Testis (tissue), 2 donors: ENCODE data around the gene TAS2R30.

ENCODE experiments used
- POLR2A ChIP-seq: fragments of 450-650 bp; IDR thresholded peaks from one replicate; pipeline ENCODE4 v1.6.1; 2017; ENCODE audit warnings: antibody characterized with exemption, mild to moderate bottlenecking, moderate library complexity
- TF ChIP-seq, protein P1 (sequence below), 3 experiments: fragments of 450-650 bp in 2 of 3; fragments of 200-600 bp in 1 of 3; sonication (generic) in 1 of 3; IDR thresholded peaks; one replicate each; pipeline ENCODE4 v1.5.1; 2016 to 2019; ENCODE audit warnings: antibody characterized with exemption in 3 of 3, mild to moderate bottlenecking in 2 of 3, moderate library complexity in 1 of 3

GRCh38 chr12:11106288-11106687 is 28.2 kb downstream of the TAS2R30 start:
- no peak for TF ChIP-seq POLR2A
- TF ChIP-seq, protein P1, sequence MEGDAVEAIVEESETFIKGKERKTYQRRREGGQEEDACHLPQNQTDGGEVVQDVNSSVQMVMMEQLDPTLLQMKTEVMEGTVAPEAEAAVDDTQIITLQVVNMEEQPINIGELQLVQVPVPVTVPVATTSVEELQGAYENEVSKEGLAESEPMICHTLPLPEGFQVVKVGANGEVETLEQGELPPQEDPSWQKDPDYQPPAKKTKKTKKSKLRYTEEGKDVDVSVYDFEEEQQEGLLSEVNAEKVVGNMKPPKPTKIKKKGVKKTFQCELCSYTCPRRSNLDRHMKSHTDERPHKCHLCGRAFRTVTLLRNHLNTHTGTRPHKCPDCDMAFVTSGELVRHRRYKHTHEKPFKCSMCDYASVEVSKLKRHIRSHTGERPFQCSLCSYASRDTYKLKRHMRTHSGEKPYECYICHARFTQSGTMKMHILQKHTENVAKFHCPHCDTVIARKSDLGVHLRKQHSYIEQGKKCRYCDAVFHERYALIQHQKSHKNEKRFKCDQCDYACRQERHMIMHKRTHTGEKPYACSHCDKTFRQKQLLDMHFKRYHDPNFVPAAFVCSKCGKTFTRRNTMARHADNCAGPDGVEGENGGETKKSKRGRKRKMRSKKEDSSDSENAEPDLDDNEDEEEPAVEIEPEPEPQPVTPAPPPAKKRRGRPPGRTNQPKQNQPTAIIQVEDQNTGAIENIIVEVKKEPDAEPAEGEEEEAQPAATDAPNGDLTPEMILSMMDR (IDR thresholded peaks at IDR 0.05) = no peak
